Gastroesophageal sphincter (tissue), 4 donors: Measurements from ENCODE around the gene DIP2C. TPM values are rescaled to one million over a fixed set of nuclear protein-coding genes. Genes with fewer than 3 reads are reported as not detected.
A peak's percentile ranks its signal among the peaks of the same experiment; 100 is the strongest.
"Not testable (repeated sequence)": the region's sequence is repeated elsewhere in the genome, so short reads cannot be mapped to it uniquely, and the experiment has no call there.

Experiments
- ATAC-seq: fragments of 150-250 bp; one replicate; pipeline ENCODE4 v1.9.1; 2016; ENCODE audit warnings: mild to moderate bottlenecking, moderate library complexity
- H3K27ac ChIP-seq, 4 donors: fragments of 200-600 bp; sonication (generic) in 3 of 4; 1 replicate in 3 of 4; 2 replicates in 1 of 4; pipeline ENCODE4 v1.5.1; 2016 to 2019
- H3K27me3 ChIP-seq: fragments of 200-600 bp; sonication (generic); one replicate; pipeline ENCODE4 v1.5.1; 2019
- H3K36me3 ChIP-seq, 2 donors: fragments of 200-600 bp; sonication (generic); one replicate each; pipeline ENCODE4 v1.5.1; 2019; ENCODE audit warnings: control low read depth in 1 of 2
- H3K4me1 ChIP-seq, 3 donors: fragments of 200-600 bp; sonication (generic); 1 replicate in 2 of 3; 2 replicates in 1 of 3; pipeline ENCODE4 v1.5.1; 2016 to 2019; ENCODE audit warnings: control low read depth in 2 of 3
- H3K4me3 ChIP-seq, 2 donors: fragments of 200-600 bp; sonication (generic); one replicate each; pipeline ENCODE4 v1.5.1; 2019; ENCODE audit warnings: mild to moderate bottlenecking in 1 of 2, moderate library complexity in 1 of 2
- H3K9me3 ChIP-seq, 3 donors: fragments of 200-600 bp; sonication (generic); one replicate each; pipeline ENCODE4 v1.5.1; 2017 to 2019; ENCODE audit warnings: control low read depth in 2 of 3
- CTCF ChIP-seq, 4 experiments: fragments of 200-600 bp in 2 of 4; fragments of 450-650 bp in 2 of 4; sonication (generic) in 1 of 4; IDR thresholded peaks; one replicate each; pipeline ENCODE4 v1.5.1; 2017 to 2019; ENCODE audit warnings: antibody characterized with exemption in 4 of 4, mild to moderate bottlenecking in 2 of 4, moderate library complexity in 2 of 4
- EP300 ChIP-seq: sonication (generic); formaldehyde crosslinking; IDR thresholded peaks from one replicate; pipeline ENCODE4 v1.6.1; 2017; ENCODE audit warnings: antibody characterized with exemption, mild to moderate bottlenecking
- POLR2A ChIP-seq, 2 donors: fragments of 450-650 bp; IDR thresholded peaks; one replicate each; pipeline ENCODE4 v1.6.1; 2017; ENCODE audit warnings: antibody characterized with exemption in 2 of 2, mild to moderate bottlenecking in 2 of 2, moderate library complexity in 1 of 2
- POLR2AphosphoS5 ChIP-seq: sonication (generic); formaldehyde crosslinking; IDR thresholded peaks from one replicate; pipeline ENCODE4 v1.6.1; 2017; ENCODE audit warnings: antibody characterized with exemption
- WGBS, 2 donors: methylation state at CpG; one replicate each; pipeline ENCODE4 v1.1.5; 2018; ENCODE audit warnings: low coverage in 1 of 2; 5-methylcytosine and 5-hydroxymethylcytosine counted together
- total RNA-seq, 4 donors: library from RNA; depleted of rRNA; stranded (reverse); fragments of >200 nt; gene quantifications; one replicate each; pipeline ENCODE4 v1.1.0, GENCODE V29; 2016

DIP2C gene
- total RNA-seq, 4 donors from 2014 or later: 40.8 to 73.8 (median 47.7) TPM

GRCh38 chr10:614139-614711, 75.2 kb downstream of the DIP2C start:
- ATAC-seq: no peak
- peak overlapping the region in 3 of 4 donors; percentile 69 to 74 (median 70) for H3K27ac ChIP-seq

GRCh38 chr10:613271-614138, 76.0 kb downstream of the DIP2C start:
- WGBS, 2 donors: 48 to 60% methylated on average over 6 to 19 of the region's 19 CpGs
- no peak overlapping the region for H3K4me3 ChIP-seq
- peaks cover 6 to 97% (median 30%) of the 10 kb centered on the region in 3 donors for H3K4me1 ChIP-seq
- ATAC-seq: peak; percentile 37
- no peaks in the 10 kb centered on the region for H3K36me3 ChIP-seq
- peak overlapping the region in 3 of 4 donors; percentile 69 to 74 (median 70) for H3K27ac ChIP-seq
- H3K27me3 ChIP-seq: no peaks in the 10 kb centered on the region
- no peaks in the 10 kb centered on the region for H3K9me3 ChIP-seq
- peak; percentile 17 for TF ChIP-seq POLR2AphosphoS5
- TF ChIP-seq CTCF (IDR thresholded peaks at IDR 0.05): no peak
- TF ChIP-seq POLR2A (IDR thresholded peaks at IDR 0.05): no peak

More at GRCh38 chr10:614139-614711, 75.2 kb downstream of the DIP2C start:
- Histone ChIP-seq H3K36me3 (no peaks in the 10 kb centered on the region), H3K4me3 (no peak overlapping the region), H3K9me3 (no peaks in the 10 kb centered on the region), H3K4me1 (peaks cover 6 to 97% (median 34%) of the 10 kb centered on the region in 3 donors), H3K27me3 (no peaks in the 10 kb centered on the region)
- WGBS, 2 donors: 57 to 68% methylated on average over 4 to 5 of the region's 15 CpGs
- TF ChIP-seq POLR2A (IDR thresholded peaks at IDR 0.05): no peak
- no peak for TF ChIP-seq POLR2AphosphoS5

- peak; percentile 19 for ATAC-seq
- 38 to 72% methylated on average over 5 to 6 of the region's 10 CpGs for WGBS, 2 donors
- Histone ChIP-seq H3K27me3 (no peaks in the 10 kb centered on the region), H3K4me1 (peaks cover 6 to 91% (median 24%) of the 10 kb centered on the region in 3 donors), H3K4me3 (no peak overlapping the region), H3K9me3 (no peaks in the 10 kb centered on the region), H3K27ac (peak overlapping the region in 3 of 4 donors; percentile 69 to 74 (median 70)), H3K36me3 (no peaks in the 10 kb centered on the region)
- TF ChIP-seq CTCF (IDR thresholded peaks at IDR 0.05) (no peak), POLR2AphosphoS5 (peak; percentile 23)
Measured at GRCh38 chr10:612696-613095, 76.8 kb downstream of the DIP2C start.

- not testable (repeated sequence) for H3K36me3 ChIP-seq, H3K27me3 ChIP-seq, H3K4me3 ChIP-seq, ATAC-seq, H3K9me3 ChIP-seq
- H3K27ac ChIP-seq: peak overlapping the region in 3 of 4 donors; percentile 53 to 69 (median 56)
- peak; percentile 21 for TF ChIP-seq POLR2AphosphoS5
- peaks cover 6 to 92% (median 22%) of the 10 kb centered on the region in 3 donors for H3K4me1 ChIP-seq
- 41 to 83% methylated on average over 3 to 4 of the region's 7 CpGs for WGBS, 2 donors
Measured at GRCh38 chr10:610642-611305, 78.7 kb downstream of the DIP2C start.

GRCh38 chr10:609868-610545, 79.5 kb downstream of the DIP2C start:
- Histone ChIP-seq H3K36me3 (no peaks in the 10 kb centered on the region), H3K4me1 (peaks cover 6 to 91% (median 22%) of the 10 kb centered on the region in 3 donors), H3K27me3 (no peaks in the 10 kb centered on the region), H3K9me3 (no peaks in the 10 kb centered on the region), H3K4me3 (no peak overlapping the region), H3K27ac (peak overlapping the region in 3 of 4 donors; percentile 53 to 69 (median 56))
- TF ChIP-seq EP300 (no peak), POLR2AphosphoS5 (no peak), POLR2A (IDR thresholded peaks at IDR 0.05) (no peak), CTCF (IDR thresholded peaks at IDR 0.05) (no peak)
- ATAC-seq: peak; percentile 19
- 60 to 65% methylated on average over 6 of the region's 11 CpGs for WGBS, 2 donors
